Lower leg skin (tissue), 3 donors: ENCODE data around the gene LOXHD1.

Experiments
- CTCF ChIP-seq, 3 donors: fragments of 450-650 bp; IDR thresholded peaks; one replicate each; pipeline ENCODE4 v1.5.1; 2016; ENCODE audit warnings: antibody characterized with exemption in 3 of 3, mild to moderate bottlenecking in 3 of 3, moderate library complexity in 2 of 3
- POLR2A ChIP-seq, 2 donors: fragments of 450-650 bp; IDR thresholded peaks; one replicate each; pipeline ENCODE4 v1.6.1; 2016 to 2017; ENCODE audit warnings: antibody characterized with exemption in 2 of 2, mild to moderate bottlenecking in 1 of 2, moderate library complexity in 1 of 2

GRCh38 chr18:46575851-46576250 is 81.2 kb downstream of the LOXHD1 start:
- TF ChIP-seq CTCF (IDR thresholded peaks at IDR 0.05), result no peak
- no peak for TF ChIP-seq POLR2A (IDR thresholded peaks at IDR 0.05)
